OCI-LY3 (cell line): ENCODE data around the gene ROBO1.

Experiments
- H2AFZ ChIP-seq: fragments of 200-600, 300-600 bp; shearing (Covaris generic); 2 replicates; pipeline ENCODE4 v1.6.0; 2014; ENCODE audit warnings: antibody characterized with exemption, low read depth, low read length
- H3K27ac ChIP-seq: fragments of 200-600, 300-600 bp; sonication (generic); 2 replicates; pipeline ENCODE4 v1.5.1; 2014; ENCODE audit warnings: mild to moderate bottlenecking, low read length, moderate library complexity, mixed read lengths
- H3K27me3 ChIP-seq: fragments of 200-600, 300-600 bp; sonication (generic); 2 replicates; pipeline ENCODE4 v1.6.1; 2014; ENCODE audit warnings: low read depth, low read length, mixed read lengths
- H3K36me3 ChIP-seq: fragments of 200-600, 300-600 bp; sonication (generic); replicated peaks from 2 replicates; pipeline ENCODE3; 2014; ENCODE audit warnings: low read depth, low read length, mixed read lengths
- H3K4me1 ChIP-seq: fragments of 300-600, 200-600 bp; sonication (generic); 2 replicates; pipeline ENCODE4 v1.6.1; 2014; ENCODE audit warnings: low read length, mixed read lengths
- H3K4me2 ChIP-seq: fragments of 200-600, 300-600 bp; sonication (generic); 2 replicates; pipeline ENCODE4 v1.6.1; 2014; ENCODE audit warnings: low read length, mixed read lengths
- H3K4me3 ChIP-seq: fragments of 300-600, 200-600 bp; sonication (generic); 2 replicates; pipeline ENCODE4 v1.5.1; 2014; ENCODE audit warnings: antibody characterized with exemption, mild to moderate bottlenecking, low read length, moderate library complexity
- H3K79me2 ChIP-seq: fragments of 300-600, 200-600 bp; shearing (Covaris generic); 2 replicates; pipeline ENCODE4 v1.6.1; 2014; ENCODE audit warnings: mild to moderate bottlenecking, low read length, mixed read lengths
- H3K9ac ChIP-seq: fragments of 300-600, 200-600 bp; shearing (Covaris generic); 2 replicates; pipeline ENCODE4 v1.6.0; 2014; ENCODE audit warnings: mild to moderate bottlenecking, low read length, moderate library complexity
- H3K9me3 ChIP-seq: fragments of 200-600, 300-600 bp; shearing (Covaris generic); 2 replicates; pipeline ENCODE4 v1.6.1; 2014; ENCODE audit warnings: low read length, mixed read lengths; ENCODE audit not compliant: insufficient read depth
- H4K20me1 ChIP-seq: fragments of 200-600, 300-600 bp; sonication (generic); 2 replicates; pipeline ENCODE4 v1.6.1; 2016; ENCODE audit warnings: low read length, mixed read lengths; ENCODE audit not compliant: insufficient read depth
- EZH2phosphoT487 ChIP-seq: fragments of 200-600 bp; shearing (Covaris generic); IDR thresholded peaks from 2 replicates; pipeline ENCODE4 v1.6.1; 2018; ENCODE audit warnings: antibody characterized with exemption, mixed run types, low read depth
- TF ChIP-seq, protein P1 (sequence below): fragments of 200-600, 300-600 bp; sonication (generic); IDR thresholded peaks from 2 replicates; pipeline ENCODE4 v1.5.1; 2014; ENCODE audit warnings: antibody characterized with exemption, low read length, low read depth

The ROBO1 gene

DNA sequence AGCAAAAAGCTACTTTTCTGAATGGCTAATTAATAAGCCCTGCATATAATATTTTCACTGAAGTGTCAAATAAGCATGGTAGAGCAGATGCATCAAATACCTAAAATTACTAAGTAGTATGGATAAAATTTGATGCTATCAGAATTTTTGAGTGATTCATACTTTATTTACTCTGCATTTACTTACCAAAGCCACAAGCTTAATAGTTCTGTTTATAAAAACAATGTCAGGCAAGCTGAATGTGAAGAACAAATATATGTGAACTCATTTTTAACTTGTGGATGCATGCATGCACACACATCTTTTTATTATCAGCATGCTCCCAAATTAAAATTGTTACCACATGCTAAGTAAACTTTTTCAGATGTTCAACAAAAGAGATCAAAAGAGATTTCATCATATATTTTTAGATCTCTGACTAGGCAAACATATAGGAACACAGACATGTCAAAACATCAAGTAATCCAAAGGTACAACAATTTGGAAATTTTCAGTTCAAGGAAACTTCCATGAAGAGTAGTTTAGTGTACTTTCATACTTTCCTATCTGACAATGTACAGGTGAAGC is 969.4 kb downstream of the ROBO1 start:
- no peaks in the 10 kb centered on the region for H4K20me1 ChIP-seq
- no peak overlapping the region for H3K4me3 ChIP-seq
- no peak overlapping the region for H3K4me2 ChIP-seq
- no peak for TF ChIP-seq EZH2phosphoT487
- TF ChIP-seq, protein P1, sequence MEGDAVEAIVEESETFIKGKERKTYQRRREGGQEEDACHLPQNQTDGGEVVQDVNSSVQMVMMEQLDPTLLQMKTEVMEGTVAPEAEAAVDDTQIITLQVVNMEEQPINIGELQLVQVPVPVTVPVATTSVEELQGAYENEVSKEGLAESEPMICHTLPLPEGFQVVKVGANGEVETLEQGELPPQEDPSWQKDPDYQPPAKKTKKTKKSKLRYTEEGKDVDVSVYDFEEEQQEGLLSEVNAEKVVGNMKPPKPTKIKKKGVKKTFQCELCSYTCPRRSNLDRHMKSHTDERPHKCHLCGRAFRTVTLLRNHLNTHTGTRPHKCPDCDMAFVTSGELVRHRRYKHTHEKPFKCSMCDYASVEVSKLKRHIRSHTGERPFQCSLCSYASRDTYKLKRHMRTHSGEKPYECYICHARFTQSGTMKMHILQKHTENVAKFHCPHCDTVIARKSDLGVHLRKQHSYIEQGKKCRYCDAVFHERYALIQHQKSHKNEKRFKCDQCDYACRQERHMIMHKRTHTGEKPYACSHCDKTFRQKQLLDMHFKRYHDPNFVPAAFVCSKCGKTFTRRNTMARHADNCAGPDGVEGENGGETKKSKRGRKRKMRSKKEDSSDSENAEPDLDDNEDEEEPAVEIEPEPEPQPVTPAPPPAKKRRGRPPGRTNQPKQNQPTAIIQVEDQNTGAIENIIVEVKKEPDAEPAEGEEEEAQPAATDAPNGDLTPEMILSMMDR, result no peak
- H3K27me3 ChIP-seq, result no peaks in the 10 kb centered on the region
- peaks cover 13% of the 10 kb centered on the region for H3K4me1 ChIP-seq
- no peaks in the 10 kb centered on the region for H3K36me3 ChIP-seq
- no peaks in the 10 kb centered on the region for H3K9me3 ChIP-seq
- no peak overlapping the region for H3K9ac ChIP-seq
- no peaks in the 10 kb centered on the region for H3K79me2 ChIP-seq
- no peak overlapping the region for H2AFZ ChIP-seq
- no peak overlapping the region for H3K27ac ChIP-seq

DNA sequence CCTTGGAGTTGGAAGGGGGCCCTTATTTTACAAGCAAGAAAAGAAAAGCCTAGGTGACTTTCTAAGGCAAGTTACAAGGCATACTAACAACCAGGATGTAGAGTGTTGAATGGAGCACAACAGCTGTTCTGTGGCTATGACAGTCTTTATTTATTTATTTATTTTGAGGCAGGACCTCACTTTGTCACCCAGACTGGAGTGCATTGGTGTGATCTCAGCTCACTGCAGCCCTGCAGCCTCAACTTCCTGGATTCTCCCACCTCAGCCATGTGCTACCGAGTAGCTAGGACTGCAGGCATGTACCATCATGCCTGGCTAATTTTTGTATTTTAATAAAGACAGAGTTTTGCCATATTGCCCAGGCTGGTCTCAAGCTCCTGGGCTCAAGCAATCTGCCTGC is 973.4 kb downstream of the ROBO1 start:
- peaks cover 4% of the 10 kb centered on the region for H3K4me1 ChIP-seq
- H3K4me3 ChIP-seq, result no peak overlapping the region
- H2AFZ ChIP-seq, result no peak overlapping the region
- no peaks in the 10 kb centered on the region for H4K20me1 ChIP-seq
- H3K36me3 ChIP-seq, result no peaks in the 10 kb centered on the region
- no peak overlapping the region for H3K27ac ChIP-seq
- no peak overlapping the region for H3K4me2 ChIP-seq
- H3K9ac ChIP-seq, result no peak overlapping the region
- H3K27me3 ChIP-seq, result no peaks in the 10 kb centered on the region
- no peaks in the 10 kb centered on the region for H3K79me2 ChIP-seq
- TF ChIP-seq, protein P1, result no peak
- no peak for TF ChIP-seq EZH2phosphoT487
- H3K9me3 ChIP-seq, result no peaks in the 10 kb centered on the region

DNA sequence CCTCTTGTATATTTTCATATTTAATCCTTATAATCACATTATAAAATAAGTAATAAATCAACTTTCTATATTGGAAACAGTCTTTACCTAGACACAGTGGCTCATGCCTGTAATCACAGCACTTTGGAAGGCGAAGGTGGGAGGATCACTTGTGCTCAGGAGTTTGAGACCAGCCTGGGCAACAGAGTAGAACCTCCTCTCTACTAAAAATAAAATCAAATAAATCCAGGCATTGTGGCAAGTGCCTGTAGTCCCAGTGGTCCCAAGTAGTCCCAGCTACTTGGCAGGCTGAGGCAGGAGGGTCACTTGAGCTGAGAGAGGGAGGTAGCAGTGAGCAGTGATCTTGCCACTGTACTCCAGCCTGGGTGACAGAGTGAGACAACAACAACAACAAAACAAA is 975.1 kb downstream of the ROBO1 start:
- Histone ChIP-seq H3K4me3 (no peak overlapping the region), H3K9ac (no peak overlapping the region), H3K4me2 (no peak overlapping the region), H2AFZ (no peak overlapping the region), H3K9me3 (no peaks in the 10 kb centered on the region), H3K36me3 (no peaks in the 10 kb centered on the region), H3K4me1 (peaks cover 4% of the 10 kb centered on the region), H3K27me3 (no peaks in the 10 kb centered on the region), H3K27ac (no peak overlapping the region), H4K20me1 (no peaks in the 10 kb centered on the region), H3K79me2 (no peaks in the 10 kb centered on the region)
- TF ChIP-seq EZH2phosphoT487, result no peak
- TF ChIP-seq, protein P1, result no peak

DNA sequence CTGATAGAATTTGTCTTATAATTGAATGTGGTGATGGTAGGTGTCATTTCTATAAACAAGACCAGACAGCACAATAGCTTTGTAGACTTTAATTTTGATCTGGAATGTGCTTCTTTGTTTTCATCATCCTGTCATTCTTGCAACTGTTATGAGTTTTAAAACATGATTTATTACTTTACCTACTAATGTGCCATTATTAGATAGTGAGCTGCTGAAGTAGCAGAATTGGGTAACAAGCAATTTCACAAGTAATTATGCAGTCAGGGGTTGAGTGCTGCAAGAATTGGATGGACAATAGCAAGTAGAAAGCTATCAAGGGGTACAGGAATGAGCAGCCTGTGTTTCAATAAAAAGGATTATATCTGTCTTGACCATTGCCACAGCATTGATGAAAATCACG is 975.6 kb downstream of the ROBO1 start:
- Histone ChIP-seq H4K20me1 (no peaks in the 10 kb centered on the region), H3K79me2 (no peaks in the 10 kb centered on the region), H2AFZ (no peak overlapping the region), H3K4me3 (no peak overlapping the region), H3K9me3 (no peaks in the 10 kb centered on the region), H3K4me1 (peaks cover 4% of the 10 kb centered on the region), H3K27ac (no peak overlapping the region), H3K36me3 (no peaks in the 10 kb centered on the region), H3K9ac (no peak overlapping the region), H3K4me2 (no peak overlapping the region), H3K27me3 (no peaks in the 10 kb centered on the region)
- TF ChIP-seq, protein P1, result no peak
- no peak for TF ChIP-seq EZH2phosphoT487
